PC-9 (cell line): Measurements from ENCODE around the gene CAST.

Experiments
- EZH2 ChIP-seq: fragments of 200-600 bp; sonication (generic); IDR thresholded peaks from 2 replicates; pipeline ENCODE4 v1.8.0; 2017; ENCODE audit warnings: antibody characterized with exemption, low read depth
- TF ChIP-seq, protein P1 (sequence below): fragments of 200-600 bp; sonication (generic); conservative IDR thresholded peaks from 2 replicates; pipeline ENCODE4 v1.6.1; 2017; ENCODE audit warnings: mixed run types, antibody characterized with exemption, mild to moderate bottlenecking, moderate library complexity

DNA sequence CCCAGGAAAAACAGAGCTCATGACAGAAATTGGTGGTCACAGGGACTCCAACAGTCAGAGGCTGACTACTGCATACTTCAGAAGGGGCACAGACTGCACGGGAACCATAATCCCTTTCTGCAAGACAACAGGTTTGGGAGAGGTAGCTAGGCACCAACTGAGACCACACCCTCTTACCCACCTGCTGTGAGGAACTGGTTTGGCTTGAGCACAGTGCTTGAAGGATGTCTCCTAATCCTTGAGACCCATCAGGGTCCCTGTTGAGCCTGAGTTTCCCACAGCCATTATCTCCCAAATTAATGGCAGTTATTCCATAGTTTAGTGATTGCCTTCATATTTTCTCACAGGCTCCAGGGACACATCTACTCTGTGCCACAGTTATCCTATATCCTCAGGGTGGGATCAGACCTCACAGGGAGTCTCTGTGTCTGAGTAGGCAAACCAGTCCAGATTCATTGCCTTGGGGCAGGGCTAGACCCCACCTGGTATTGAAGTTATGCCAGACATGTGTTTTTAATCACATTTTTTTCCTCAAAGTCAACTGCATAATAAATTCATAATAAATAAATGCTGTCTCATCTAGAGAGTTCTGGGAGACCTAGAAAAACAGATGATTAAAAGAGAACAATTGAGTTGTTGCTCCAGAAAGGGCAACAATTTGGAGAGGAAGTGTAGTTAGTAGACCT lies 9.3 kb upstream of the CAST start:
- TF ChIP-seq EZH2: no peak
- TF ChIP-seq, protein P1, sequence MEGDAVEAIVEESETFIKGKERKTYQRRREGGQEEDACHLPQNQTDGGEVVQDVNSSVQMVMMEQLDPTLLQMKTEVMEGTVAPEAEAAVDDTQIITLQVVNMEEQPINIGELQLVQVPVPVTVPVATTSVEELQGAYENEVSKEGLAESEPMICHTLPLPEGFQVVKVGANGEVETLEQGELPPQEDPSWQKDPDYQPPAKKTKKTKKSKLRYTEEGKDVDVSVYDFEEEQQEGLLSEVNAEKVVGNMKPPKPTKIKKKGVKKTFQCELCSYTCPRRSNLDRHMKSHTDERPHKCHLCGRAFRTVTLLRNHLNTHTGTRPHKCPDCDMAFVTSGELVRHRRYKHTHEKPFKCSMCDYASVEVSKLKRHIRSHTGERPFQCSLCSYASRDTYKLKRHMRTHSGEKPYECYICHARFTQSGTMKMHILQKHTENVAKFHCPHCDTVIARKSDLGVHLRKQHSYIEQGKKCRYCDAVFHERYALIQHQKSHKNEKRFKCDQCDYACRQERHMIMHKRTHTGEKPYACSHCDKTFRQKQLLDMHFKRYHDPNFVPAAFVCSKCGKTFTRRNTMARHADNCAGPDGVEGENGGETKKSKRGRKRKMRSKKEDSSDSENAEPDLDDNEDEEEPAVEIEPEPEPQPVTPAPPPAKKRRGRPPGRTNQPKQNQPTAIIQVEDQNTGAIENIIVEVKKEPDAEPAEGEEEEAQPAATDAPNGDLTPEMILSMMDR: no peak
